Vagina (tissue), 2 donors: ENCODE data around the gene TOPBP1. TPM values are rescaled to one million over a fixed set of nuclear protein-coding genes. Genes with fewer than 3 reads are reported as not detected.
"Not testable (repeated sequence)": the region's sequence is repeated elsewhere in the genome, so short reads cannot be mapped to it uniquely, and the experiment has no call there.

Experiments used
- DNase-seq, 2 donors: peaks; one replicate each; pipeline ENCODE4 v3.0.0-alpha.2; 2017; ENCODE audit errors: extremely low spot score in 2 of 2
- H3K27ac ChIP-seq: fragments of 200-600 bp; sonication (generic); one replicate; pipeline ENCODE4 v1.5.1; 2019
- H3K27me3 ChIP-seq: fragments of 200-600 bp; sonication (generic); one replicate; pipeline ENCODE4 v1.5.1; 2019
- H3K36me3 ChIP-seq, 2 donors: fragments of 200-600 bp; sonication (generic); one replicate each; pipeline ENCODE4 v1.5.1; 2017 to 2019
- H3K4me1 ChIP-seq: fragments of 200-600 bp; sonication (generic); one replicate; pipeline ENCODE4 v1.5.1; 2019
- H3K4me3 ChIP-seq, 2 donors: fragments of 200-600 bp; sonication (generic); 1 replicate in 1 of 2; 2 replicates in 1 of 2; pipeline ENCODE4 v1.5.1; 2016 to 2019
- H3K9me3 ChIP-seq: fragments of 200-600 bp; sonication (generic); one replicate; pipeline ENCODE4 v1.5.1; 2019
- CTCF ChIP-seq, 3 experiments: fragments of 450-650 bp in 2 of 3; fragments of 200-600 bp in 1 of 3; sonication (generic) in 1 of 3; IDR thresholded peaks; one replicate each; pipeline ENCODE4 v1.5.1; 2017 to 2019; ENCODE audit warnings: antibody characterized with exemption in 3 of 3, mild to moderate bottlenecking in 2 of 3, moderate library complexity in 2 of 3
- POLR2A ChIP-seq, 2 donors: fragments of 450-650 bp; IDR thresholded peaks; one replicate each; pipeline ENCODE4 v1.6.1; 2017; ENCODE audit warnings: antibody characterized with exemption in 2 of 2, mild to moderate bottlenecking in 2 of 2, moderate library complexity in 2 of 2
- POLR2AphosphoS5 ChIP-seq, 2 donors: sonication (generic); formaldehyde crosslinking; IDR thresholded peaks; one replicate each; pipeline ENCODE4 v1.9.0; 2017; ENCODE audit warnings: antibody characterized with exemption in 2 of 2, mild to moderate bottlenecking in 2 of 2, low read depth in 1 of 2; ENCODE audit not compliant: insufficient read depth in 1 of 2
- intact Hi-C: fragments of 100-400 bp; cut with DNase I; formaldehyde crosslinking; loops from one replicate; pipeline ENCODE4 v1.15.1; 2023
- total RNA-seq: library from RNA; depleted of rRNA; stranded (reverse); fragments of >200 nt; gene quantifications from one replicate; pipeline ENCODE4 v1.2.3, GENCODE V29; 2016

TOPBP1 gene
- total RNA-seq, 1 donor from 2014 or later: 28.2 TPM

GRCh38 chr3:133695560-133696171 lies 33.9 kb upstream of the TOPBP1 start:
- DNase-seq: no peak
- Histone ChIP-seq H3K27ac (no peak overlapping the region), H3K36me3 (no peaks in the 10 kb centered on the region), H3K9me3 (no peaks in the 10 kb centered on the region), H3K4me1 (no peaks in the 10 kb centered on the region), H3K27me3 (no peaks in the 10 kb centered on the region), H3K4me3 (no peak overlapping the region)
- intact Hi-C loops: no loop called here
- TF ChIP-seq CTCF (IDR thresholded peaks at IDR 0.05) (no peak), POLR2AphosphoS5 (IDR thresholded peaks at IDR 0.05; ENCODE audit: insufficient read depth in 1 of 2, low read depth in 1 of 2) (no peak), POLR2A (IDR thresholded peaks at IDR 0.05) (no peak)

- H3K27me3 ChIP-seq: no peaks in the 10 kb centered on the region
Observed at GRCh38 chr3:133694288-133695268, 32.8 kb upstream of the TOPBP1 start.

GRCh38 chr3:133693821-133694220 lies 32.1 kb upstream of the TOPBP1 start:
- intact Hi-C loops: no loop called here

More at GRCh38 chr3:133694288-133695268, 32.8 kb upstream of the TOPBP1 start:
- Histone ChIP-seq H3K9me3 (no peaks in the 10 kb centered on the region), H3K4me3 (no peak overlapping the region), H3K27ac (no peak overlapping the region), H3K4me1 (no peaks in the 10 kb centered on the region), H3K36me3 (no peaks in the 10 kb centered on the region)
- TF ChIP-seq POLR2AphosphoS5 (IDR thresholded peaks at IDR 0.05; ENCODE audit: insufficient read depth in 1 of 2, low read depth in 1 of 2) (no peak), POLR2A (IDR thresholded peaks at IDR 0.05) (no peak)
- peak in 1 of 2 donors; percentile 82 for DNase-seq
- intact Hi-C loops: no loop called here

GRCh38 chr3:133692759-133693158 lies 31.0 kb upstream of the TOPBP1 start:
- TF ChIP-seq POLR2A (IDR thresholded peaks at IDR 0.05): no peak
- no peak for TF ChIP-seq POLR2AphosphoS5 (IDR thresholded peaks at IDR 0.05; ENCODE audit: insufficient read depth in 1 of 2, low read depth in 1 of 2)
- TF ChIP-seq CTCF (IDR thresholded peaks at IDR 0.05): no peak
- DNase-seq: no peak
- no peak overlapping the region for H3K4me3 ChIP-seq

More at GRCh38 chr3:133693821-133694220, 32.1 kb upstream of the TOPBP1 start:
- no peak overlapping the region for H3K4me3 ChIP-seq
- TF ChIP-seq POLR2AphosphoS5 (IDR thresholded peaks at IDR 0.05; ENCODE audit: insufficient read depth in 1 of 2, low read depth in 1 of 2) (no peak), POLR2A (IDR thresholded peaks at IDR 0.05) (no peak), CTCF (IDR thresholded peaks at IDR 0.05) (no peak)
- no peaks in the 10 kb centered on the region for H3K9me3 ChIP-seq
- no peaks in the 10 kb centered on the region for H3K4me1 ChIP-seq
- no peak overlapping the region for H3K27ac ChIP-seq
- no peak for DNase-seq
- no peaks in the 10 kb centered on the region for H3K27me3 ChIP-seq
- no peaks in the 10 kb centered on the region for H3K36me3 ChIP-seq

GRCh38 chr3:133691273-133692107 lies 29.7 kb upstream of the TOPBP1 start:
- intact Hi-C loops: no loop called here
- no peaks in the 10 kb centered on the region for H3K27me3 ChIP-seq

More at GRCh38 chr3:133692759-133693158, 31.0 kb upstream of the TOPBP1 start:
- Histone ChIP-seq H3K27ac (no peak overlapping the region), H3K27me3 (no peaks in the 10 kb centered on the region), H3K36me3 (no peaks in the 10 kb centered on the region), H3K9me3 (no peaks in the 10 kb centered on the region), H3K4me1 (no peaks in the 10 kb centered on the region)
- intact Hi-C loops: no loop called here

GRCh38 chr3:133677993-133678392 lies 16.3 kb upstream of the TOPBP1 start:
- intact Hi-C loops, H3K36me3 ChIP-seq, H3K4me3 ChIP-seq, H3K27me3 ChIP-seq, H3K4me1 ChIP-seq, DNase-seq, H3K27ac ChIP-seq, H3K9me3 ChIP-seq: not testable (repeated sequence)

More at GRCh38 chr3:133691273-133692107, 29.7 kb upstream of the TOPBP1 start:
- Histone ChIP-seq H3K9me3 (no peaks in the 10 kb centered on the region), H3K4me1 (no peaks in the 10 kb centered on the region), H3K36me3 (no peaks in the 10 kb centered on the region), H3K27ac (no peak overlapping the region), H3K4me3 (no peak overlapping the region)
- TF ChIP-seq POLR2A (IDR thresholded peaks at IDR 0.05): no peak
- TF ChIP-seq CTCF (IDR thresholded peaks at IDR 0.05): no peak
- no peak for TF ChIP-seq POLR2AphosphoS5 (IDR thresholded peaks at IDR 0.05; ENCODE audit: insufficient read depth in 1 of 2, low read depth in 1 of 2)
- DNase-seq: no peak
